Endothelial cell of umbilical vein (primary cell): ENCODE data around the gene TARBP1. TPM values are rescaled to one million over a fixed set of nuclear protein-coding genes. Genes with fewer than 3 reads are reported as not detected.
A peak's percentile ranks its signal among the peaks of the same experiment; 100 is the strongest.

Experiments used
- BruUV-seq: library from RNA; stranded (reverse); fragments of 400-500 nt; replicated peaks from 2 replicates; lab custom pipeline; 2021; lab: Mats Ljungman, UMichigan
- CTCF ChIA-PET: fragments of 300-600, 350-600 bp; sonication (Branson Sonifier 250); formaldehyde crosslinking; loops from one replicate; lab custom pipeline; 2021; ENCODE audit warnings: antibody characterized with exemption, inconsistent platforms; lab: Charles Lee
- POLR2A ChIA-PET: fragments of 300-600, 350-600 bp; sonication (Branson Sonifier 250); formaldehyde crosslinking; loops from one replicate; lab custom pipeline; 2021; ENCODE audit warnings: antibody characterized with exemption, inconsistent platforms; lab: Charles Lee
- DNase-seq: peaks from one replicate; pipeline ENCODE4 v3.0.0-alpha.2; 2011; ENCODE audit warnings: low read depth, low spot score
- FAIRE-seq: peaks from 2 replicates; lab custom pipeline; 2011; peaks lifted over from hg19 to GRCh38; lab: Jason Lieb, UNC
- H2AFZ ChIP-seq: 2 replicates; pipeline ENCODE4 v1.6.0; 2012; ENCODE audit warnings: low read depth, low read length, control low read depth, inconsistent platforms
- H3K27ac ChIP-seq: 2 replicates; pipeline ENCODE4 v1.5.1; 2011; ENCODE audit warnings: low read depth, mild to moderate bottlenecking, control low read depth, low read length, moderate library complexity; ENCODE audit not compliant: insufficient read depth
- H3K27me3 ChIP-seq, 2 experiments: 2 replicates each; pipeline versions ENCODE4 v1.6.0 to v1.6.1; 2011; ENCODE audit warnings: low read length in 2 of 2, mixed read lengths in 1 of 2; ENCODE audit not compliant: control insufficient read depth in 2 of 2, insufficient read depth in 2 of 2
- H3K36me3 ChIP-seq, 2 experiments: 2 replicates in 1 of 2; 3 replicates in 1 of 2; pipeline ENCODE4 v1.5.1; 2011; ENCODE audit warnings: low read length in 2 of 2, mild to moderate bottlenecking in 1 of 2, moderate library complexity in 1 of 2; ENCODE audit not compliant: control insufficient read depth in 2 of 2, insufficient read depth in 2 of 2; ENCODE audit errors: extremely low read depth in 1 of 2
- H3K4me1 ChIP-seq: 3 replicates; pipeline ENCODE4 v1.5.1; 2011; ENCODE audit warnings: mild to moderate bottlenecking, low read length; ENCODE audit not compliant: control insufficient read depth, insufficient read depth; ENCODE audit errors: extremely low read depth
- H3K4me2 ChIP-seq: 2 replicates; pipeline ENCODE4 v1.6.1; 2011; ENCODE audit warnings: low read length, control low read depth, mixed read lengths; ENCODE audit not compliant: insufficient read depth
- H3K4me3 ChIP-seq, 3 experiments: fragments of 200-600 bp in 1 of 3; sonication (generic), shearing (Covaris generic) in 1 of 3; replicated peaks in 1 of 3; 2 replicates each; pipeline ENCODE4 v1.5.1; 2011 to 2016; ENCODE audit warnings: control low read depth in 3 of 3, low read length in 3 of 3, mild to moderate bottlenecking in 2 of 3, inconsistent platforms in 1 of 3, low read depth in 1 of 3, moderate library complexity in 1 of 3; ENCODE audit not compliant: insufficient read depth in 1 of 3
- H3K79me2 ChIP-seq: 2 replicates; pipeline ENCODE4 v1.6.0; 2012; ENCODE audit warnings: low read length, inconsistent platforms; ENCODE audit not compliant: control insufficient read depth, insufficient read depth
- H3K9ac ChIP-seq: replicated peaks from 2 replicates; pipeline ENCODE3; 2011; ENCODE audit warnings: low read length, control low read depth; ENCODE audit not compliant: insufficient read depth; ENCODE audit errors: extremely low read depth
- H3K9me1 ChIP-seq: replicated peaks from 3 replicates; pipeline ENCODE4 v1.6.0; 2011; ENCODE audit warnings: mild to moderate bottlenecking, low read length; ENCODE audit not compliant: control insufficient read depth, insufficient read depth; ENCODE audit errors: extremely low read depth
- H3K9me3 ChIP-seq: replicated peaks from 2 replicates; pipeline ENCODE4 v1.5.1; 2012; ENCODE audit warnings: low read length, inconsistent platforms; ENCODE audit not compliant: control insufficient read depth, insufficient read depth
- H4K20me1 ChIP-seq: replicated peaks from 2 replicates; pipeline ENCODE3; 2011; ENCODE audit warnings: mild to moderate bottlenecking, low read length; ENCODE audit not compliant: control insufficient read depth, insufficient read depth; ENCODE audit errors: extremely low read depth
- CTCF ChIP-seq, 2 donors: IDR thresholded peaks; 1 replicate in 1 of 2; 2 replicates in 1 of 2; pipeline ENCODE4 v1.5.1; 2011; ENCODE audit warnings: low read length in 2 of 2, mild to moderate bottlenecking in 2 of 2, moderate library complexity in 2 of 2, control low read depth in 1 of 2, inconsistent platforms in 1 of 2, low read depth in 1 of 2; ENCODE audit not compliant: insufficient read depth in 1 of 2; ENCODE audit errors: extremely low read depth in 1 of 2
- EZH2 ChIP-seq: IDR thresholded peaks from 2 replicates; pipeline ENCODE4 v1.6.1; 2012; ENCODE audit warnings: borderline replicate concordance, low read depth, mild to moderate bottlenecking, moderate library complexity, low read length, inconsistent platforms; ENCODE audit not compliant: severe bottlenecking
- FOS ChIP-seq: IDR thresholded peaks from 2 replicates; pipeline ENCODE4 v1.6.1; 2011; ENCODE audit warnings: mild to moderate bottlenecking, low read length, moderate library complexity, borderline replicate concordance; ENCODE audit not compliant: insufficient read depth
- GATA2 ChIP-seq: IDR thresholded peaks from 2 replicates; pipeline ENCODE4 v1.7.0; 2011; ENCODE audit warnings: low read depth, mild to moderate bottlenecking, moderate library complexity, mixed read lengths, low read length; ENCODE audit not compliant: insufficient read length, insufficient read depth
- JUN ChIP-seq: IDR thresholded peaks from 2 replicates; pipeline ENCODE4 v1.6.1; 2011; ENCODE audit warnings: borderline replicate concordance, low read depth; ENCODE audit not compliant: insufficient read length, insufficient read depth
- MAX ChIP-seq: IDR thresholded peaks from 2 replicates; pipeline ENCODE4 v1.6.1; 2011; ENCODE audit not compliant: insufficient read depth, insufficient read length
- MYC ChIP-seq: IDR thresholded peaks from one replicate; pipeline ENCODE4 v1.6.1; 2011; ENCODE audit warnings: mild to moderate bottlenecking, low read depth, low read length
- POLR2A ChIP-seq: IDR thresholded peaks from 2 replicates; pipeline ENCODE4 v1.6.1; 2012; ENCODE audit warnings: low read depth, mild to moderate bottlenecking, control low read depth, low read length
- POLR2AphosphoS5 ChIP-seq: IDR thresholded peaks from 2 replicates; pipeline ENCODE4 v1.6.1; 2012; ENCODE audit warnings: low read depth, mild to moderate bottlenecking, control low read depth, low read length, moderate library complexity; ENCODE audit not compliant: insufficient read depth
- dilution Hi-C: fragments of 300-500 bp; cut with MboI; formaldehyde crosslinking; loops from one replicate; pipeline ENCODE4 v1.15.0; 2019; ENCODE audit warnings: low sequenced_read_pairs; ENCODE audit not compliant: extremely low pct_ligation_motif_present
- intact Hi-C: fragments of 100-400 bp; cut with micrococcal nuclease; formaldehyde crosslinking; loops from one replicate; pipeline ENCODE4 v1.10.0; 2022
- polyA plus RNA-seq, 4 experiments: library from polyadenylated mRNA; depleted of rRNA in 3 of 4; stranded (reverse) in 3 of 4; unstranded in 1 of 4; fragments of >200 nt; gene quantifications; 2 replicates each; pipeline versions ENCODE4 v1.2.1 to v1.2.3, GENCODE V29; 2011 to 2012; ENCODE audit warnings: missing spikeins in 1 of 4
- total RNA-seq: library from RNA; stranded (reverse); gene quantifications from 2 replicates; pipeline ENCODE4 v1.2.3, GENCODE V29; 2021

Gene TARBP1
- total and polyA plus RNA-seq, 2 donors (not counting 3 experiments of a cell fraction or from before 2014, with no cell fraction given): 17.3 to 23.4 TPM

GRCh38 chr1:234479310-234479559, 256 bp upstream of the TARBP1 start:
- Histone ChIP-seq H3K4me1 (peaks cover 6% of the 10 kb centered on the region), H4K20me1 (no peaks in the 10 kb centered on the region), H2AFZ (peak overlapping the region; percentile 80), H3K27ac (no peak overlapping the region), H3K4me2 (peak overlapping the region; percentile 95), H3K79me2 (peaks cover 9% of the 10 kb centered on the region), H3K9me3 (no peaks in the 10 kb centered on the region), H3K27me3 (peaks cover 18 to 21% of the 10 kb centered on the region in 2 experiments), H3K4me3 (peak overlapping the region in 1 of 3 experiments; percentile 78), H3K36me3 (no peaks in the 10 kb centered on the region), H3K9me1 (no peaks in the 10 kb centered on the region), H3K9ac (no peak overlapping the region)
- DNase-seq (no peak), FAIRE-seq (no peak)
- POLR2A ChIA-PET: no interaction called here
- BruUV-seq: no TSS peak
- no peak for TF ChIP-seq POLR2A
- no peak for TF ChIP-seq GATA2
- no peak for TF ChIP-seq FOS
- no peak for TF ChIP-seq JUN
- no peak for TF ChIP-seq POLR2AphosphoS5
- TF ChIP-seq MYC: no peak
- TF ChIP-seq CTCF (IDR thresholded peaks at IDR 0.05; ENCODE audit: extremely low read depth in 1 of 2, insufficient read depth in 1 of 2, low read depth in 1 of 2, low read length in 2 of 2): no peak
- TF ChIP-seq EZH2: no peak
- no peak for TF ChIP-seq MAX
- dilution Hi-C loops: no loop called here
- intact Hi-C loops: loop anchor here (10.0 kb wide), 2 partner anchors 364 to 1026 kb away; partner anchors contain the start of gene B3GALNT2
- CTCF ChIA-PET: interaction anchor here (1.5 to 1.6 kb wide), 2 partner anchors 105 to 153 kb away, joined by 3 to 7 read pairs; partner anchors contain the start of gene COA6
